Nephron (organoid): ENCODE measurements around the gene LRRC15.

Experiments used
- H3K27ac Mint-ChIP-seq, 3 experiments: 2 replicates each; pipeline ENCODE4 v1.8.0; 2020; ENCODE audit warnings: mixed read lengths in 3 of 3, mild to moderate bottlenecking in 2 of 3, moderate library complexity in 1 of 3
- H3K27me3 Mint-ChIP-seq: 2 replicates; pipeline ENCODE4 v1.8.0; 2021; ENCODE audit warnings: low read depth, mild to moderate bottlenecking, moderate library complexity, mixed read lengths
- H3K36me3 Mint-ChIP-seq: 2 replicates; pipeline ENCODE4 v1.8.0; 2020; ENCODE audit warnings: low read depth, mixed read lengths
- H3K4me1 Mint-ChIP-seq: 2 replicates; pipeline ENCODE4 v1.8.0; 2020; ENCODE audit warnings: mixed read lengths
- H3K4me3 Mint-ChIP-seq, 3 experiments: 2 replicates each; pipeline ENCODE4 v1.8.0; 2020; ENCODE audit warnings: mild to moderate bottlenecking in 3 of 3, mixed read lengths in 3 of 3, moderate library complexity in 2 of 3
- H3K9me3 Mint-ChIP-seq: 2 replicates; pipeline ENCODE4 v1.8.0; 2020; ENCODE audit warnings: mixed read lengths
- CTCF ChIP-seq, 3 experiments: fragments of 200-600 bp; sonication (generic); IDR thresholded peaks; one replicate each; pipeline ENCODE4 v1.5.0; 2021; ENCODE audit warnings: antibody characterized with exemption in 3 of 3; ENCODE audit not compliant: unreplicated experiment in 3 of 3

LRRC15 gene

GRCh38 chr3:194333981-194334320 is 35.6 kb downstream of the LRRC15 start:
- no peak for TF ChIP-seq CTCF (IDR thresholded peaks at IDR 0.05; ENCODE audit: unreplicated experiment in 3 of 3)
- peaks cover 54% of the 10 kb centered on the region for H3K27me3 Mint-ChIP-seq
- H3K36me3 Mint-ChIP-seq, result no peaks in the 10 kb centered on the region
- H3K27ac Mint-ChIP-seq, result peak overlapping the region in 1 of 3 experiments; percentile 49
- H3K4me1 Mint-ChIP-seq, result peaks cover 28% of the 10 kb centered on the region
- H3K4me3 Mint-ChIP-seq, result peak overlapping the region; percentile 73 to 80 (median 75)
- no peaks in the 10 kb centered on the region for H3K9me3 Mint-ChIP-seq

- H3K36me3 Mint-ChIP-seq, result no peaks in the 10 kb centered on the region
- peak overlapping the region; percentile 78 to 82 (median 80) for H3K4me3 Mint-ChIP-seq
- H3K9me3 Mint-ChIP-seq, result no peaks in the 10 kb centered on the region
- peaks cover 54% of the 10 kb centered on the region for H3K27me3 Mint-ChIP-seq
- no peak overlapping the region for H3K27ac Mint-ChIP-seq
- H3K4me1 Mint-ChIP-seq, result peaks cover 25% of the 10 kb centered on the region
- peak; percentile 99 to 100 (median 100) for TF ChIP-seq CTCF (IDR thresholded peaks at IDR 0.05; ENCODE audit: unreplicated experiment in 3 of 3)
Observed at GRCh38 chr3:194333212-194333980, 36.1 kb downstream of the LRRC15 start.

GRCh38 chr3:194332858-194333211 is 36.7 kb downstream of the LRRC15 start:
- TF ChIP-seq CTCF (IDR thresholded peaks at IDR 0.05; ENCODE audit: unreplicated experiment in 3 of 3), result no peak
- peak overlapping the region in 1 of 3 experiments; percentile 38 for H3K27ac Mint-ChIP-seq
- peaks cover 23% of the 10 kb centered on the region for H3K4me1 Mint-ChIP-seq
- peak overlapping the region; percentile 78 to 82 (median 80) for H3K4me3 Mint-ChIP-seq
- no peaks in the 10 kb centered on the region for H3K9me3 Mint-ChIP-seq
- H3K27me3 Mint-ChIP-seq, result peaks cover 51% of the 10 kb centered on the region
- no peaks in the 10 kb centered on the region for H3K36me3 Mint-ChIP-seq

GRCh38 chr3:194330579-194330978 is 39.0 kb downstream of the LRRC15 start:
- no peak overlapping the region for H3K4me3 Mint-ChIP-seq
- no peak for TF ChIP-seq CTCF (IDR thresholded peaks at IDR 0.05; ENCODE audit: unreplicated experiment in 3 of 3)
- peaks cover 39% of the 10 kb centered on the region for H3K27me3 Mint-ChIP-seq
- no peaks in the 10 kb centered on the region for H3K36me3 Mint-ChIP-seq
- peak overlapping the region in 1 of 3 experiments; percentile 38 for H3K27ac Mint-ChIP-seq
- H3K9me3 Mint-ChIP-seq, result no peaks in the 10 kb centered on the region
- H3K4me1 Mint-ChIP-seq, result peaks cover 18% of the 10 kb centered on the region

GRCh38 chr3:194330160-194330559 is 39.4 kb downstream of the LRRC15 start:
- Mint-ChIP-seq H3K9me3 (no peaks in the 10 kb centered on the region), H3K4me1 (peaks cover 18% of the 10 kb centered on the region), H3K27me3 (peaks cover 36% of the 10 kb centered on the region), H3K36me3 (no peaks in the 10 kb centered on the region), H3K27ac (peak overlapping the region in 1 of 3 experiments; percentile 9), H3K4me3 (peak overlapping the region in 1 of 3 experiments; percentile 41)
- no peak for TF ChIP-seq CTCF (IDR thresholded peaks at IDR 0.05; ENCODE audit: unreplicated experiment in 3 of 3)

- H3K4me3 Mint-ChIP-seq, result peak overlapping the region in 1 of 3 experiments; percentile 41
- H3K36me3 Mint-ChIP-seq, result no peaks in the 10 kb centered on the region
- peak overlapping the region in 2 of 3 experiments; percentile 32 to 56 for H3K27ac Mint-ChIP-seq
Observed at GRCh38 chr3:194329583-194329965, 40.0 kb downstream of the LRRC15 start.

More at GRCh38 chr3:194329583-194329965, 40.0 kb downstream of the LRRC15 start:
- TF ChIP-seq CTCF (IDR thresholded peaks at IDR 0.05; ENCODE audit: unreplicated experiment in 3 of 3), result no peak
- Mint-ChIP-seq H3K4me1 (peaks cover 18% of the 10 kb centered on the region), H3K27me3 (peaks cover 36% of the 10 kb centered on the region), H3K9me3 (no peaks in the 10 kb centered on the region)
